GM13977 (cell line): Measurements from ENCODE around the gene SLC25A15.
A peak's percentile ranks its signal among the peaks of the same experiment; 100 is the strongest.

Source experiments
- DNase-seq: peaks from one replicate; pipeline ENCODE4 v3.0.0; 2012; ENCODE audit warnings: low spot score
- in situ Hi-C: fragments of 300-500 bp; cut with MboI; formaldehyde crosslinking; loops from one replicate; pipeline ENCODE4 v1.12.0; 2022; ENCODE audit warnings: low sequenced_read_pairs, low pct_unique_long_range_greater_than_20kb, mixed read lengths, inconsistent platforms; ENCODE audit not compliant: unreplicated experiment
- TF ChIP-seq, protein P1 (sequence below): IDR thresholded peaks from 2 replicates; pipeline ENCODE4 v1.5.1; 2012; ENCODE audit warnings: mild to moderate bottlenecking, control low read depth; ENCODE audit not compliant: insufficient read depth; ENCODE audit errors: extremely low read depth, missing control alignments

SLC25A15 gene

DNA sequence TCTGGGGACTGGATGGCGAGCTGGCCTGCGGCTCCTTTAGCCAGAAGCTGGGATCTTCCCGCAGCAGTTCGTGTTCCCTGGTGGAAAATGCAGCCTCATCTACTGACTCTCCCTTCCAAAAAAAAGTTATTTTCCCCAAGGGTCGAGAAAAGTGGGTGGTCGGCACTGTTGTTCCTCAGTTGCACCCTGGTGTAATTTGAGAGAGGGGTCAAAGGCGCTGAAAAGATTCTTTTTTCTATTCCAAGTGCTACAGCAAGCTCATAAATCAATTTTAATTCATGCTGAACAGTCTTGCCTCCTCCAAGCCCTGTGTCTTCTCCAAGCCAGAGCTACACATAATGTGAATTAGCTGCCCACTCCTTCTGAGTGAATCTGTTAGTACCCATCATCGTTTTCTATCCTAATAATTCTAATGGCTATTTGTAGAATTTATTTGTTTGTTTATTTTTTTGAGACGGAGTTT lies 774 bp downstream of the SLC25A15 start:
- in situ Hi-C loops: no loop called here
- DNase-seq: no peak
- TF ChIP-seq, protein P1, sequence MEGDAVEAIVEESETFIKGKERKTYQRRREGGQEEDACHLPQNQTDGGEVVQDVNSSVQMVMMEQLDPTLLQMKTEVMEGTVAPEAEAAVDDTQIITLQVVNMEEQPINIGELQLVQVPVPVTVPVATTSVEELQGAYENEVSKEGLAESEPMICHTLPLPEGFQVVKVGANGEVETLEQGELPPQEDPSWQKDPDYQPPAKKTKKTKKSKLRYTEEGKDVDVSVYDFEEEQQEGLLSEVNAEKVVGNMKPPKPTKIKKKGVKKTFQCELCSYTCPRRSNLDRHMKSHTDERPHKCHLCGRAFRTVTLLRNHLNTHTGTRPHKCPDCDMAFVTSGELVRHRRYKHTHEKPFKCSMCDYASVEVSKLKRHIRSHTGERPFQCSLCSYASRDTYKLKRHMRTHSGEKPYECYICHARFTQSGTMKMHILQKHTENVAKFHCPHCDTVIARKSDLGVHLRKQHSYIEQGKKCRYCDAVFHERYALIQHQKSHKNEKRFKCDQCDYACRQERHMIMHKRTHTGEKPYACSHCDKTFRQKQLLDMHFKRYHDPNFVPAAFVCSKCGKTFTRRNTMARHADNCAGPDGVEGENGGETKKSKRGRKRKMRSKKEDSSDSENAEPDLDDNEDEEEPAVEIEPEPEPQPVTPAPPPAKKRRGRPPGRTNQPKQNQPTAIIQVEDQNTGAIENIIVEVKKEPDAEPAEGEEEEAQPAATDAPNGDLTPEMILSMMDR: no peak

DNA sequence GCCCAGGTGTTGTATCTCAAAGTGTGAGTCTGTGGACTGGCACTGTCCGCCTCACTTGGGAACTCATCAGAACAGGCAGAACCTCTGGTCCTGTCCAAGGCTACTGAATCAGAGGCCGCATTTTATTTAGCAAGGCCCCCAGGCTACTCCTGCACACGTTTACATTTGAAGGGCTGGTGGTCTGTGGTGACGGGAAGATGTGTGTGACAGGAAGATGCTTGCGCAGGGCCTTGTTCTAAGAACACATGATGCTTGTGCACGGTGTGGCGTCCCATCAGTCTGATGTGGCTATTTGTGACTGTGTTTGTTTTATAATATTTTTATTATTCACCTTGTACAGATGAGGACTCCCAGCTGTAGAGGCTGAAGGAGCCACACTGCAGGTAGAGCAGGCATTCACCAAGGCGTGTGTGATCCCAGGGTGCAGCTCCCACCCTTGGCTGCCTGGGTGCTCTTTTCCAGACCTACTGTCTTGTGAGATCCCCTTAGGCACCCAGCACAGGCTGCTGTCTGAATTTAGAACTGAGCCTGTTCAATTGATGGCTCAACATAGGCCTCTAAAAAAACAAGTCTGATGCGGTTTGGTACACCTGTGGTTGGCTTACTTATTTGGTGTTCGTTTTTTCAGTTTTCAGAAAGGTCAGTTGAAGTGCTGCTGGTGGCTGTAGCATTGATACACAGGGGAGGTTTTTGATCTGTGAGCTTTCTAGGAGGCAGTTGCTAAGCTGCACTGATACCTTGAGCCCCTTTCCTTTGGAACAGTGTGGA lies 3.1 kb downstream of the SLC25A15 start:
- DNase-seq: peak; percentile 46
- in situ Hi-C loops: no loop called here
- TF ChIP-seq, protein P1: no peak

DNA sequence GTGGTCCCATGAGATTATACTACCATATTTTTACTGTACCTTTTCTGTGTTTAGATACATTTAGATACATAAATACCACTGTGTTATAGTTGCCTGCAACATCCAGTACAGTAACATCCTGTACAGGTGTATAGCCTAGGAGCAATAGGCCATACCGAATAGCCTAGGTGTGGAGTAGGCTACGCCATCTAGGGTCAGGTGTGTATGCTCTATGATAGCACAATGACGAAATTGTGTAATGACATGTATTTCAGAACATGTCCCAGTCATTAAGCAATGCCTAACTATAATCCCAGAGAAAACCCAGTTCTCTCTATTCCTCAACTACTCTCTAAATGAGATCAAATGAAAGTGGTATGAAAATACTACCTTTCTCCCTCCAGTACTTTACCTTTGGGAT lies 3.9 kb downstream of the SLC25A15 start:
- TF ChIP-seq, protein P1: no peak
- in situ Hi-C loops: no loop called here
- DNase-seq: no peak

DNA sequence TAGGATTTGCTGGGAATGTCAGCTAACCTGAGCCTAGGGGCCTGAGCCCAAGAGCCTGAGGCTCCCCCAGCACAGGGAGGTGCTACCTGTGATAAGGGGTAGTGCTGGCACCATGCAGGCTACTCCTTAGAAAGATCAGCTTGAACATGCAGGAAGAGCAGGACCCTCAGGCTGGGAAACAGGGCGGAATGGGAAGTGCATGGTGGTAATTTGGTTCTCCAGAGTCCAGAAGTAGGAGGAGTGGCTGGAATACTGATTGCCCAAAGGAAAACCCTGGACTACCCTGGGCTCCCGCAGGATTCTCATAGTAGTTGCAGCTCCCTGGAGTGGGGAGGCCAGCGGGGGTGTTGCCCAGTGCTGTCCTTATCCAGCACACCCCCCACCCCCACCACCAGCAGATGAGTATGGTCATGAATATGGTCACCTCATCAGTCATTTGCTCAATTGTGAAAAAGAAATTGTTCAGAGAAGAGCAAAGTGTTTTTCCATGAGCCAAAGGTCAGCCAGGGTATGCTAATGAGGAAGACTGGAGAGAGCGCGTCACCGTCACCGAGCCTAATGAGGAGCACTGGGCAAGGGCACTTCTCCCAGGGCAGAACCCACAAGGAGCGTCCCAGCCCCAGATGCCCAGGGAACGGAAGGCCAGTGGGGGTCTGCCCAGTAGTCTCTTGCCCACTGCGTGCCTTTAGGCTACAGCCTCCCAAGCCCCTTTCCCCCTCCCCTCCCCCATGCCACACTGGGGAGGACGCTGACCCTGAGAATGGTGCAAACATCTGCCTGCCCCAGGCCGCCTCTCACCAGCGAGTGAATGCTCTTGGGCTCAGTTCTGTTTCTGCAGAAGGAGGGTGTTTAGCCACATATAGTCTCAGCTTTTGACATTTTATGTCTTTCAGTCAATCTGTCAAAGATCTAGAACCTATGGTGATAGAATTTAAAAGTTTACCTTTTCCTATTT lies 5.3 kb downstream of the SLC25A15 start:
- no peak for DNase-seq
- TF ChIP-seq, protein P1: no peak
- in situ Hi-C loops: no loop called here

DNA sequence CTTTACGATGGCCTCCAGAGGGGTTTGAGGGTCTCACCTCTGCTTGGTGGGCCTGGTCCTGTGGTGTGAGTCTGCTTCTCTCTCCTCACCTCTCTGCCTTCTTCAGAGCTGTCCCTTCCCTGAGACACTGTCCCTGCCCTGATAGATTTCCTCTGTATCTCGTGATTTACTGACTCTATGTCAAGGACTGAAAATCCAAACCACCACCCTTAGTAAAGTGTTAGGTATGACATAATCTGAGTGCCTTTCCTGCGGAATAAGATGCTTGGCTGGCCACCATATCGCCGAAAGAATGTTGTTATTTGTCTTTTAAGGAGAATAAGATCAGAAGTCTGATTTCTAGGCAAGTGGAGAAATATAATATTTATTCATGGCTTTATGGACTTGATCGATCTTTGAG lies 7.2 kb downstream of the SLC25A15 start:
- in situ Hi-C loops: no loop called here

DNA sequence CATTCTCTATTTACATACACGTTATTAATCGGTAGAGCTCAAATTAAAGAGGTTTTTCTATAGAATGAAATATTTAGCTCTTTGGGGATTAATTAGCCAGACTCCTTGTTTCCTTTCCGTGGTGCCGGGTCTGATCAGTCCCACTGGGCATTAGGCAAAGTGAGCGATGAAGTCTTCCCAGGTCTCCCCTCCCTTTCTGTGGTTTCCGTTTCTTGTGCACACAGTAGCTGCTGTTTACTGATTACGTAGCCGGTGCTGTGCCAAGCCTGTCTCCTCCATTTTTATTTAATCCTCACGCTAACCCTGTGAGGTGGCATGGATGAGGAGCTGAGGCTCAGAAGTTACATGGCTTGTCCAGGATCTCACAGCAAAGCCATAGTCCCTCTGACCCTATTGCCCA lies 9.0 kb downstream of the SLC25A15 start:
- TF ChIP-seq, protein P1: no peak
- in situ Hi-C loops: no loop called here
- DNase-seq: no peak

More for the DNA sequence above, 7.2 kb downstream of the SLC25A15 start:
- TF ChIP-seq, protein P1: no peak
- no peak for DNase-seq
